ENCODE results near the gene RHOF.

GRCh38 chr12:121731473-121731872 is 62.0 kb downstream of the RHOF start:
- TF ChIP-seq CTCF (IDR thresholded peaks at IDR 0.05) (no peak), POLR2A (IDR thresholded peaks at IDR 0.05) (no peak)

Data from heart left ventricle (tissue), 13 donors.